Smooth muscle cell (in vitro differentiated cells): Measurements from ENCODE around the gene CANT1. TPM values are rescaled to one million over a fixed set of nuclear protein-coding genes. Genes with fewer than 3 reads are reported as not detected.

Experiments
- DNase-seq: peaks from one replicate; lab custom pipeline; 2025; ENCODE audit not compliant: unreplicated experiment; lab: John Stamatoyannopoulos, UW
- H2AFZ ChIP-seq: fragments of 200-600 bp; sonication (generic); 2 replicates; pipeline ENCODE4 v1.6.0; 2016; ENCODE audit warnings: antibody characterized with exemption, low read depth, mild to moderate bottlenecking
- H3F3A ChIP-seq: fragments of 200-600 bp; sonication (generic); 2 replicates; pipeline ENCODE4 v1.6.0; 2017; ENCODE audit warnings: antibody characterized with exemption, low read depth
- H3K27ac ChIP-seq: fragments of 200-600 bp; sonication (generic); 2 replicates; pipeline ENCODE4 v1.5.1; 2016; ENCODE audit warnings: low read depth, mild to moderate bottlenecking
- H3K27me3 ChIP-seq: fragments of 200-600 bp; sonication (generic); 2 replicates; pipeline ENCODE4 v1.6.1; 2016; ENCODE audit warnings: low read depth, mild to moderate bottlenecking
- H3K36me3 ChIP-seq: fragments of 200-600 bp; sonication (generic); 2 replicates; pipeline ENCODE4 v1.5.1; 2016; ENCODE audit warnings: low read depth
- H3K4me1 ChIP-seq: fragments of 200-600 bp; sonication (generic); 2 replicates; pipeline ENCODE4 v1.5.1; 2016; ENCODE audit warnings: low read depth
- H3K4me2 ChIP-seq: fragments of 200-600 bp; sonication (generic); 2 replicates; pipeline ENCODE4 v1.6.0; 2016; ENCODE audit warnings: mild to moderate bottlenecking
- H3K4me3 ChIP-seq: fragments of 200-600 bp; sonication (generic); 2 replicates; pipeline ENCODE4 v1.5.1; 2016; ENCODE audit warnings: mild to moderate bottlenecking
- H3K79me2 ChIP-seq: fragments of 200-600 bp; sonication (generic); 2 replicates; pipeline ENCODE4 v1.6.0; 2016; ENCODE audit warnings: low read depth, mild to moderate bottlenecking
- H3K9ac ChIP-seq: fragments of 200-600 bp; sonication (generic); 2 replicates; pipeline ENCODE4 v1.6.0; 2016; ENCODE audit warnings: low read depth
- H3K9me3 ChIP-seq: fragments of 200-600 bp; sonication (generic); replicated peaks from 2 replicates; pipeline ENCODE4 v1.5.1; 2016; ENCODE audit warnings: low read depth
- H4K20me1 ChIP-seq: fragments of 200-600 bp; sonication (generic); 2 replicates; pipeline ENCODE4 v1.6.0; 2016; ENCODE audit warnings: low read depth
- CTCF ChIP-seq: fragments of 200-600 bp; sonication (generic); IDR thresholded peaks from 2 replicates; pipeline ENCODE4 v1.5.1; 2017; ENCODE audit warnings: borderline replicate concordance, mild to moderate bottlenecking, antibody characterized with exemption; ENCODE audit not compliant: insufficient read depth, poor library complexity, severe bottlenecking
- WGBS: methylation state at CpG from one replicate; pipeline ENCODE4 v1.1.7; 2016; ENCODE audit warnings: low lambda C conversion rate; 5-methylcytosine and 5-hydroxymethylcytosine counted together
- polyA plus RNA-seq: library from polyadenylated mRNA; unstranded; fragments of >200 nt; fragmentation: Nextera tagmentation; extraction: Ambion mirVana; gene quantifications from 2 replicates; pipeline ENCODE4 v1.2.1, GENCODE V29; 2016
- total RNA-seq: library from RNA; depleted of rRNA; stranded (reverse); fragments of >200 nt; gene quantifications from 2 replicates; pipeline ENCODE4 v1.2.3, GENCODE V29; 2014

CANT1 gene
- total and polyA plus RNA-seq, 2 experiments from 2014 or later: 38.3 to 42.1 TPM

GRCh38 chr17:79036181-79036580 lies 26.6 kb upstream of the CANT1 start:
- no peak overlapping the region for H2AFZ ChIP-seq
- no peaks in the 10 kb centered on the region for H4K20me1 ChIP-seq
- H3K4me2 ChIP-seq: peak overlapping the region; percentile 57
- H3F3A ChIP-seq: no peaks in the 10 kb centered on the region
- H3K27ac ChIP-seq: peak overlapping the region; percentile 47
- H3K79me2 ChIP-seq: no peaks in the 10 kb centered on the region
- H3K9me3 ChIP-seq: no peaks in the 10 kb centered on the region
- peaks cover 9% of the 10 kb centered on the region for H3K4me1 ChIP-seq
- no peak for TF ChIP-seq CTCF
- no peak overlapping the region for H3K9ac ChIP-seq
- WGBS: 90% methylated on average over 6 of the region's 6 CpGs
- H3K4me3 ChIP-seq: no peak overlapping the region
- no peaks in the 10 kb centered on the region for H3K27me3 ChIP-seq
- no peaks in the 10 kb centered on the region for H3K36me3 ChIP-seq
- no peak for DNase-seq

- H3K4me1 ChIP-seq: peaks cover 9% of the 10 kb centered on the region
These were observed 26.1 kb upstream of the CANT1 start for GRCh38 chr17:79035686-79036085.

GRCh38 chr17:79034931-79035485 lies 25.4 kb upstream of the CANT1 start:
- Histone ChIP-seq H3K4me1 (peaks cover 9% of the 10 kb centered on the region), H2AFZ (no peak overlapping the region)

More at GRCh38 chr17:79035686-79036085, 26.1 kb upstream of the CANT1 start:
- TF ChIP-seq CTCF: no peak
- H3K27me3 ChIP-seq: no peaks in the 10 kb centered on the region
- H3K4me3 ChIP-seq: no peak overlapping the region
- H3K9ac ChIP-seq: no peak overlapping the region
- H4K20me1 ChIP-seq: no peaks in the 10 kb centered on the region
- H2AFZ ChIP-seq: no peak overlapping the region
- no peaks in the 10 kb centered on the region for H3F3A ChIP-seq
- no peaks in the 10 kb centered on the region for H3K9me3 ChIP-seq
- DNase-seq: no peak
- H3K4me2 ChIP-seq: no peak overlapping the region
- H3K27ac ChIP-seq: no peak overlapping the region
- H3K36me3 ChIP-seq: no peaks in the 10 kb centered on the region
- WGBS: 93% methylated on average over 6 of the region's 6 CpGs
- no peaks in the 10 kb centered on the region for H3K79me2 ChIP-seq

More at GRCh38 chr17:79034931-79035485, 25.4 kb upstream of the CANT1 start:
- no peak for TF ChIP-seq CTCF
- Histone ChIP-seq H3K27ac (no peak overlapping the region), H3K9ac (no peak overlapping the region), H3K4me2 (no peak overlapping the region), H3K27me3 (no peaks in the 10 kb centered on the region), H3K9me3 (no peaks in the 10 kb centered on the region), H3F3A (no peaks in the 10 kb centered on the region), H3K36me3 (no peaks in the 10 kb centered on the region), H3K79me2 (no peaks in the 10 kb centered on the region), H4K20me1 (no peaks in the 10 kb centered on the region), H3K4me3 (no peak overlapping the region)
- no peak for DNase-seq
- WGBS: 81% methylated on average over 8 of the region's 8 CpGs
